NCI-H1930 (cell line): ENCODE data around the gene VWA5B1.
A peak's percentile ranks its signal among the peaks of the same experiment; 100 is the strongest.

ENCODE experiments used
- DNase-seq, 2 experiments: peaks; one replicate each; lab custom pipeline; 2025; lab: John Stamatoyannopoulos, UW

Gene VWA5B1

DNA sequence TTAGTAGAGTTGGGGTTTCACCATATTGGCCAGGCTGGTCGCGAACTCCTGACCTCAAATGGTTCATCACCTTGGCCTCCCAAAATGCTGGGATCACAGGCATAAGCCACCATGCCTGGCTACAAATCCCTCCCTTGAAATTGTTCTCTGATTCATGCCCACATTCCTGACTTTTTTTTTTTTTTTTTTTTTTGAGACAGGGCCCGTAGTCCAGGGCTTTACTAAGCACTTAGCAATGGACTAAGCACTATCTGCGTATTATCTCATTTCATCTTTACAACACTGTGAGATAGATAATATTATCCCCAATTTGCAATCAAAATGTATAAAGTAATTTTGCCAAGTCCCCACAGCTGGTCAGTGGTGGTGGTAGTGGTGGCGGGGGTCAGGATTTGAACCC, 58.9 kb downstream of the VWA5B1 start:
- DNase-seq: no peak

- DNase-seq: no peak
Measured at GRCh38 chr1:20349971-20350370, 59.3 kb downstream of the VWA5B1 start.

- no peak for DNase-seq
Measured at GRCh38 chr1:20350421-20350820, 59.7 kb downstream of the VWA5B1 start.

GRCh38 chr1:20351911-20352701, 61.4 kb downstream of the VWA5B1 start:
- no peak for DNase-seq

DNA sequence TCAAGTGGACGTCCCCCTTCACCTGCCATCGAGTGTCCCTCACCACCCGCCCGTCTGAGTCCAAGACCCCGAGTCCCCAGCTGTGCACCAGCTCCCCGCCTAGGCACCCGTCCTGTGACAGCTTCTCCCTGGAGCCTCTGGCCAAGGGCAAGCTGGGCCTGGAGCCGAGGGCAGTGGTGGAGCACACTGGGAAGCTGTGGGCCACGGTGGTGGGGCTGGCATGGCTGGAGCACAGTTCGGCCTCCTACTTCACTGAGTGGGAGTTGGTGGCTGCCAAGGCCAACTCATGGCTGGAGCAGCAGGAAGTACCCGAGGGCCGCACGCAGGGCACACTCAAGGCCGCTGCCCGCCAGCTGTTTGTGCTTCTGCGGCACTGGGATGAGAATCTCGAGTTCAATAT, 63.2 kb downstream of the VWA5B1 start:
- DNase-seq: no peak

GRCh38 chr1:20354610-20355009, 63.9 kb downstream of the VWA5B1 start:
- DNase-seq: no peak

DNA sequence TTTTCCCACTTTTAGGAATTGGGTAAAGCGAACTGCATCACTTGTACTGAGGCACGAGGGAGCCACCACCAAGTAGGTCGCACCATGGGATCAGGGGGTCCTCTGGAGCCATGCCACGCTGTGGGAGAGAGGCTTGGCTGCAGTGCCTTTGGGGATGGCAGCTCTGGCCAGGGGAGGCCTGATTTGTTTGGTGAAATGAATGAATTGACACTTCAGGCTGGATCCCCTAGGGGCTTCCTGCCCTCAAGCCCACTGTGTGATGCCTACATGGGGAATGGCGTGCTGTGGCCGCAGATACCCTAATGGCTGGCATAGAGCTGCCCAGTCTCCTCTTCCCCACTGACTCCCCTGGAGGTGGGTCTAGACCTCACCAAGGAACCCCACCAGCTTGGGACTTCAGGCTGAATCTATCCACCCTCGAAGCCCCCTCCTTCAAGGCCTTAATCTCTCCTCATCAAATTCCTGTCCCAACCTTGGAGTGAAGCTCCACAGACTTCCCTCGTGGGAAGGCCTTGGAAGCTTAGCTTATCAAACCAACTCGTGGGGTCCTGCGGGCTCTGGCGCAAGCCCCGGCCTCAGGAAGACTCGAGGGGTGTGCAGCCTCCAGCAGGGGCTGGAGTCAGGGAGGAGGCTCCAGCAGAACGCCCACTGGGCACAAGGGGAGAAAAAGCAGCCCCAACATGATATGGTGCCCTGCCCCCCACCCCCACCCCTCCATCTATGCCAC, 64.6 kb downstream of the VWA5B1 start:
- DNase-seq: no peak

- DNase-seq: no peak
Measured at GRCh38 chr1:20355828-20356735, 65.4 kb downstream of the VWA5B1 start.

DNA sequence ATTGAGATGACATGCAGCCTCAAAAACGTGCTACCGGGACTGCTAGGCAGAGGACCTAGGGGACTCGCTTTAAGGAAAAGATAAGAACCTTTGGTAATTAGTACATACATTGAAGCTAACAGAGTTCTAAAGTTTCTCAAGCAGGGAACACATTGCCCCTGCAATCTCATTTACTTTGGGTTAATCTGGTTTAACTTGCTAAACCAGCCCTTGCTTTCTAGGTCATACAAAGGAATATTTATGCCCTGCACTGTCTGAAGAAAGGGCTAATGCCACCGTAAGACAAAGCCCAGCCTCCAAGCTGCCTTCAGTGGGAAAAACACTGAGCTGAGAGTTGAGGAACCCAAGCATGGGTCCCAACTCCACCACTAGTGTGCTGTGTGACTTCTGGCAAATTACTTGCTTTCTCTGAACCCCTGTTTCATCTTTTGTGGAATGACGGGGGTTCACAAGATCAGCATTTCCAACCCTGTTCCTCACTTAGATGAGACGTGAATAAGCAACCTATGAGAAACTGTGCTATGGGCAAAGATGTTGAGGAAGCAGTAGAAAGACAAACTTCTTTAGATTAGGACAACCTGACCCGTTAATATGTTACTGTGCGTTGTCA, 66.3 kb downstream of the VWA5B1 start:
- no peak for DNase-seq

DNA sequence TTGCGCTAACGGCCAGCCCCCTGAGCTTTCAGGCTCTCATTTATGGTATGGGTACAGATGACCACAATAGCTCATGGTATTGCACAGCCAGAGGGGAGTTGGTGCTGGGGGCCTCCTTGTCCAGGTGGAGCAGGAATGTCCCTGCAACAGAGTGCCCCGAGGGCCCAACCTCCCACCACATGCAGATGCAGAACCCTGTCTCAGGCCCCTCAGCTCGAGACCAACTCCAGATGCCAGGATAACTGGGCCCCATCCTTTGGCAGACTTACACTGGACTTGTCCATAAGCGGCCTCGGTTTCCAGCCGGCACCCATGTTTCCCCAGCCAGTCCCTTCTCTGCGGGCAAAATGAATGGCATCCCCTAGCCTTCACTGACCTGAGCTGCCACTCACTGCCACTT, 67.1 kb downstream of the VWA5B1 start:
- no peak for DNase-seq

GRCh38 chr1:20358761-20359263, 68.1 kb downstream of the VWA5B1 start:
- no peak for DNase-seq

DNA sequence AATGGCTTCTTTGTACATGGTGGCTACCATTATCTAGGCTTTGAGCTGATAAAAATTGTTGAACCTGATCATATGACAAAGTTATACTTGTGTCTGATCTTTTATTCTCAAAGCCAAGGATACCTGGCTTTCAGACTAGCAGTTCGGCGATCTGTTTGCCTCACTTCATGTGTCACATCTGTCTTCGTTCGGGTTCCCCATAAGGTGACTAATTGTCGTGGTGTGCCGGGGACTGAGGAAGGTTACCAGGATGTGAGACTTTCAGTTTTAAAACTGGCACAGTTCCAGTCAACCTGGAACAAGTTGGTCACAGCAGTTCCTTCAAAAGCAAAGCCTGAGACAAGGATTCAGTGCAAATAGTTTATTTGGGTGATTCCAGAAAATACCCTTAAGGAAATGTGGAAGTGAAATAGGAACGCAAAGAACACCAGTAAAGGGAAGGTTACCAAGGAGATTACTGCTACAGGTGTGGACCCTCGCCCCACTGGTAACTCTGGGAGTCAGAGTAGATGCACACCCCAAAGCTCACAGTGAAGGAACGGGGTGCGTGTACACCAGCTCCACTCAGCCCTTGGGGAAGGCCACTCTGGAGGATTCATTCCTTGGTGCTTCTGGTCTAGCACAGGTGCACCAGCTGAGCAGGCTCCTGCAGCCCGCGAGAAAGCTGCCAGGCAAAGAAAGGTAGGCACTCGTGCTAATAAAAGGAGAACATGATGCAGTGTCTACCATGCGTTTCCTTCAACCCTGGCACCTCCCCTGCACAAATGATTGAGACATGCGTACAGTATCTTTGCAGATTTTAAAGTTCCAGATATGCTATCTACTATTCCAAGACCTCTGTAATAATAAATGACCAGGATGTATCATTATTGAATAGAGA, 69.0 kb downstream of the VWA5B1 start:
- no peak for DNase-seq

DNA sequence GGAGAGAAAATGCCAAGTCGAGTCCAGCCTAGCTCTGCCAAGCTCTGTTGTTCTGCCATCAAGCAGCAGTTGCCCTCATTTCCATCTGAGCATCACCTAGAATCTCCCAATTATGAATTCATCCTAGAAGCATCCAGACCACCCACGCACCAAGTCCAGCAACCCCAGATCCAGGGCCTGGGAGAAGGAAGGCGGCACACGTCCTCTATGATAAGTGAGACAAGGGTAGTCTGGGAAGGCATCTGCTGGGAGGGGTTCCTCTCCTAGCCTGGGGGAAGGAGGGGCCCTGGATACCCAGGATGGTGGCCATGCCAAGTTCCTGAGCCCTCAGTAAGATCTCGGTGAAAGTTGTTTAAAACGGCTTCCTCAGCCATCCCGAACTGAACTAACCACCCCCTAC, 70.7 kb downstream of the VWA5B1 start:
- no peak for DNase-seq

- DNase-seq: peak; percentile 16 to 53
Measured at GRCh38 chr1:20361805-20362381, 71.2 kb downstream of the VWA5B1 start.

- DNase-seq: no peak
Measured at GRCh38 chr1:20362856-20363255, 72.2 kb downstream of the VWA5B1 start.

DNA sequence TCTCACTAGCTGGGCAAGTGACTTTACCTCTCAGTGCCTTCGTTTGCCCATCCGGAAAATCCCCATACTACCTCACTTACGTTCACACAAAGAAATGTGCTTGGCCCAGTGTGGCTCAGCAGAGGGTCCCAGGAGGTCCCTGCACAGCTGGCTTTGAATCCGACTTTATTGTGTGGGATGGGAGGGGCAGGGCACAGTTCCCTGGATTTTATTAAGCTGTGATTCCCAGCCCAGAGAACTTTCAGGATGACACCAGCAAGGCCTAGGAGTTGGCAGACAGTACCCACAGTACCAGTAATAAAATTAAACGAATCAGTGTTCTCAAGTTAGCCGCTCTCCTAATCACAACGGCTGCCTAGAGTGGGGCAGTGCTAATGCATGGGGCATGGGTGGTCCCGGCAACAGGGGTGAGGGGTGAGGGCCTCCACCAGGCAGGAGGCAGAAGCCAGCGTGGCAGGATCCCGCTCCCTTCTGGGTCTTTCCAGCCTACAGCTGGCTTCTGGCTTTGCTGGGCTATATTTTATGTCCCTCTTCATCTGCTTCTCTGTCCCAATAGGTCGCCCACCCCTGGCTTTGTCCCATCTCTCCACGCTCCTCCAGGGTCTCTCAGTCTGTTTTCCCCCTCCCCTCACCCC, 74.9 kb downstream of the VWA5B1 start:
- no peak for DNase-seq

DNA sequence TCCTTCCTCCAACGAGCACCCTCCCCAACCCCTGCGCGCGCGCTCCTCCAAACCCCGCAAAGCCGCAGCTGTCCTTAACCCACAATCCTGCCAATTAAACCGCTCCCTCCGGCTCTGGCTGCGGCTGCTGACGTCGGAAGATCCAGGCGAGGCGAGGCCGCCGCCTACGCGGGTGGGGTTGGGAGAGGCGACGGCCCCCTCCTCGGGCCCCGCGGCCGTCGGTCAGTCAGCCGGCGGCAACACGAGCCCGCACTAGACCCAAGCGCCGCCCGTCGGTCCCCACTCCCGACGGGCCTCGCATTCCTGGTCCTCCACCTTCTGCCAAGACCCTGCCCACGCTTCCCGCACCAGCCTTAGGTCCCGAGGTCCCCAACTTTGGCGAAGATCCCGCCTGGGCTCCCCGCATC, 75.4 kb downstream of the VWA5B1 start:
- DNase-seq: no peak

DNA sequence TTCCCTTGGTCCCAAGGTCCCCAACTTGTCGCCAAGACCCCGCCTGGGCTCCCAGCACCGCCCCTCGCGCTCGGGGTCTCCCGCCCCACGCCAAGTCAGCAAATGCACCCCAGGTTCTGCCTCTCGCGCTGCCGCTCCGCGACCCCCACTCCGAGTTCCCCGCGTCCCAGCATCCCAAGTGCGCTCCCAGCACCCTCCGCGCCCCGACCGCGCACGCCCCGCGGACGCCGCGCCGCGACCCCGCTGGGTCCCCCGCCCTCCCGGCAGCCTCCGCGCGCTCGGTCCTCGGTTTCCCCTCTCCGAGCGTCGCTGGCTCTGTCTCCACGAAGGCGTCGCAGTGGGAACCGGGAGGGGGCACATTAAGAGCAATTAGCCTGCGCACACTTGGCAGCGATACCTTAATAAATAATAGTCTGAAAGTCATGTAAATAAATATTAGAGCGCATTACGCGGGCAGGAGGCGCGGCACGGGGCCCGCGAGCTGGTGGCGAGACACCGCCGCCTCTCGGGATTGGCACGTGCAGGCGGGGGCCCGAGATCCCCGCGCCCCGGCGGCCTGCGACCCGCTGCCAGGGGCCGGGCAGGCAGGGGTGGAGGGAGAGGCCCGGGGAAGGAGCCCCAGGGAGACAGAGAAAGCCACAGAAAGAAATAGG, 75.9 kb downstream of the VWA5B1 start:
- no peak for DNase-seq

- DNase-seq: peak; percentile 49 to 60
Measured at GRCh38 chr1:20367116-20367585, 76.5 kb downstream of the VWA5B1 start.
